Stimulated activated CD4-positive, alpha-beta T cell treated with anti-CD3 and anti-CD28 coated beads, Interleukin-12 subunit alpha, Interleukin-12 subunit beta, amount 100 ng/mL, for 48 hours (primary cell): ENCODE data around the gene VPS13D.
A peak's percentile ranks its signal among the peaks of the same experiment; 100 is the strongest.

Source experiments
- DNase-seq, 3 donors: peaks; one replicate each; pipeline ENCODE4 v3.0.0-alpha.2; 2020; ENCODE audit warnings: low read depth in 2 of 3, low spot score in 1 of 3

The VPS13D gene, protein sequence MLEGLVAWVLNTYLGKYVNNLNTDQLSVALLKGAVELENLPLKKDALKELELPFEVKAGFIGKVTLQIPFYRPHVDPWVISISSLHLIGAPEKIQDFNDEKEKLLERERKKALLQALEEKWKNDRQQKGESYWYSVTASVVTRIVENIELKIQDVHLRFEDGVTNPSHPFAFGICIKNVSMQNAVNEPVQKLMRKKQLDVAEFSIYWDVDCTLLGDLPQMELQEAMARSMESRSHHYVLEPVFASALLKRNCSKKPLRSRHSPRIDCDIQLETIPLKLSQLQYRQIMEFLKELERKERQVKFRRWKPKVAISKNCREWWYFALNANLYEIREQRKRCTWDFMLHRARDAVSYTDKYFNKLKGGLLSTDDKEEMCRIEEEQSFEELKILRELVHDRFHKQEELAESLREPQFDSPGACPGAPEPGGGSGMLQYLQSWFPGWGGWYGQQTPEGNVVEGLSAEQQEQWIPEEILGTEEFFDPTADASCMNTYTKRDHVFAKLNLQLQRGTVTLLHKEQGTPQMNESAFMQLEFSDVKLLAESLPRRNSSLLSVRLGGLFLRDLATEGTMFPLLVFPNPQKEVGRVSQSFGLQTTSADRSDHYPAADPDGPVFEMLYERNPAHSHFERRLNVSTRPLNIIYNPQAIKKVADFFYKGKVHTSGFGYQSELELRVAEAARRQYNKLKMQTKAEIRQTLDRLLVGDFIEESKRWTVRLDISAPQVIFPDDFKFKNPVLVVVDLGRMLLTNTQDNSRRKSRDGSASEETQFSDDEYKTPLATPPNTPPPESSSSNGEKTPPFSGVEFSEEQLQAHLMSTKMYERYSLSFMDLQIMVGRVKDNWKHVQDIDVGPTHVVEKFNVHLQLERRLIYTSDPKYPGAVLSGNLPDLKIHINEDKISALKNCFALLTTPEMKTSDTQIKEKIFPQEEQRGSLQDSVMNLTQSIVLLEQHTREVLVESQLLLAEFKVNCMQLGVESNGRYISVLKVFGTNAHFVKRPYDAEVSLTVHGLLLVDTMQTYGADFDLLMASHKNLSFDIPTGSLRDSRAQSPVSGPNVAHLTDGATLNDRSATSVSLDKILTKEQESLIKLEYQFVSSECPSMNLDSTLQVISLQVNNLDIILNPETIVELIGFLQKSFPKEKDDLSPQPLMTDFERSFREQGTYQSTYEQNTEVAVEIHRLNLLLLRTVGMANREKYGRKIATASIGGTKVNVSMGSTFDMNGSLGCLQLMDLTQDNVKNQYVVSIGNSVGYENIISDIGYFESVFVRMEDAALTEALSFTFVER (N-terminal part only)

DNA sequence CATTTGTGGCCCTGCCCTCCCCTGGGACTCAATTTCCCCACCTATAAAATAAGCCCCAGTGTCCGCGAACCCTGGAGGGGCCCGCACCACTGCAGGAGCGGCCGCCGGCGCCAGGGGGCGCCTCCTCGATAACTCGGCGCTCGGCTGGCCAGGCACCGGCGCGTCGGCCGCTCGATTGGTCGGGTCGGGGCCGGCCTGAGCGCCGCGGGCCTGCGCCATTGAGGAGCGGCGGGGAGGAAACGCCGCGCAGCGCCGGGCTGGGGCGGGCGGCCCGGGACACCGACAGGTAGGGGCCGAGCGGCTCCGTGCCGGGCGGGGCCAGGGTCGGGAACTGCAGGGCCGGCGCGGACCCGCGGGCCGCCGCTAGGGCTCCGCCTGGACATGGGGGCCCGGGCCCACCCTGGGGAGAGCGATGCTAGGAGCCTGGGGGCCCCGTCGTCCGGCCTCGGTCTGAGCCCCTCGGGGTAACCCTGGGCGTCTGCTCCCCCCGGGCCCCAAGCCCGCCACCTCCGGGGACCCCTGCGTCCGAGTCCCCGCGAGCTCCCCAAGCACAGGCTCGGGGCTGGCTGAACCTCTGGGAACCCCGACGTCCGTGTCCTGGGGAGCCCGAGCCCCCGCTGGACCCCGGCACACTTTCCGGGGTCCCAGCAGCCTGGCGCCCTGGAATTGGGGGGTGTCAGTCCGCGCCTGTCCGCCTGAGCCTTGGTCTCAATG is at the start of gene VPS13D:
VPS13D (plus strand) TSS at position 196 of the 714 bp plus-strand sequence. CDS start 4,237 bp downstream, outside the sequence.
- DNase-seq: peak; percentile 66 to 82 (median 80)

DNA sequence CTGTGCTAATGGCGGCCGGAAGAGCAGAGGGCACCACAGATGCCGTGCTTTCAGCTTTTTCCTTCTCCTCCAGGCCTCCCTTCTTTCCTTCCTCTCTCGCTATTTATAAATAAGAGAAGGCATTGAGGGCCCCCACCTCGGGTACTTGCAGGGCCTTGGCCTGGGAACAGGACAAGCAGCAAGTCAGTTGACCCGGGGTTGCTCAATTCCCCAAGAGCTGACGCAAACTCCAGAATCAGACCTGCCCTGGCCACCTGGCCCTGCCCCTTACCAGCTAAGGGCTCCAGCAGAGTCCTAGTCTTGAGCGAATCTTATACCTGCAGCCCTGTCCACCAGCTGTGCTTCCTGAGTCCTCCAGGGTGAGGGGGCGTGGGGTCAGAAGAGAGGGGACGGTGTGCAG is 49.5 kb upstream of the VPS13D start:
- DNase-seq: no peak

DNA sequence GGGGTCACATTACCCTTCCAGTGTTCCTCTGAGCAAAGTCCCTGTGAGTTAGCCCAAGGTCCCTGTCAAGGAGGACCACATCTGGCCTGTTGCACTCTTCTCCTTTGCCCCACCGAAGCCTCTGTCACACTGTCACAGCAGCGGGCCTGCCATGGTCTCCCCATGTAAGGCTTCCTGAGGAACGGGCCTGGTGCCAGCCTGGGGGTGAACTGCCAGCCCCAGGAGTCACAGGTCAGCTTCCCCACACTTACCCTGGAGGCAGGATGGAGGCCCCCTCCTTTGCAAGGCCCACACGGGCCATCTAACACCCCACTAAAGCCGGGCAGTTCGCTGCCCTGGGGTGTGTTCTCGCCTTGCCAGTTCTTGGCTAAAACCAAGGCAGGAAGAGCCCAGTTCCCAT is 48.9 kb upstream of the VPS13D start:
- DNase-seq: no peak

DNA sequence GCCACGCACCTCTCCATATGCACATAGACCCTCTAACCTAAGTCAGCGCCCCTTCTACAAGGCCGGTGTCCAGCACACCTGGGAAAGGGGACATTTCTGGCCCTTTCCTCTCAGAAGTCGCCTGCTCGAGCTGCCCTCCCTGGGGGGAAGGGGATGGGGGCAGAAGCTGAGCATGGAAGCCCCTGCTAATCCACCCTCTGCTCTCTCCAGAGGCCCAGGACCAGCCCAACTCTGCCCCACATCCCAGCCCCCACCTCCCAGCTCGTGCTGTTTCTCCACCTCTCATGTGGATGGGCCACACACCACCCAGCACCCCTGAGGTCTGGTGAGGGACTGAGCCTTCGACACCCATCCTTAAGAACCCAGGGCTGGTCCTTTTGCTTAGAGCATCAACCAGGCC is 48.3 kb upstream of the VPS13D start:
- no peak for DNase-seq

DNA sequence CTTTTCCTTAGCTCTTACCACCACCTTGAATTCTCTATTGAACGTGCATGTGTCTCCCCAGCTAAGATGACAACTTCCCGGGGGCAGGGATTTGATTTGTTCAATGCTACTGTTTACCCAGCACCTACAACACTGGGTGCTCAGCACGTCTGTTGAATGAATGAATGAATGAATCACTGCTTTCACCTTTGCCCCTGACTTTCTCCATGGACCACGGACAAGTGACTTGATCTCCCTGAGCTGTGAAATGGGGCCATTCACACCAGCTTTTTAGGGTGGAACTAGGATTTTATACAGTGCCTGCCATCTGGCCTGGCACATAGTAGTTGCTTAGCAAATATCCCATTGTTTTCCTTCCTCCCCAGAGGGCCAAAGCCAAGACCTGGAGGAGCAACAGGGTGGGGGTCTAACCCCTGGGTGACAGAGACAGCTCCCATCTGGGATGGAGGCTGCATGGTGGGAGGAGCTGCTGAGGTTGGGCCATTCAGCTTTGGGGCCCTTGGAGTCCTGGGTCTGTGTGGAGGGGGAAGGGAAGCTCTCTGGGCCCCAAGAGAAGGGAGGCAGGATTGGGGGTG is 47.3 kb upstream of the VPS13D start:
- DNase-seq: no peak

DNA sequence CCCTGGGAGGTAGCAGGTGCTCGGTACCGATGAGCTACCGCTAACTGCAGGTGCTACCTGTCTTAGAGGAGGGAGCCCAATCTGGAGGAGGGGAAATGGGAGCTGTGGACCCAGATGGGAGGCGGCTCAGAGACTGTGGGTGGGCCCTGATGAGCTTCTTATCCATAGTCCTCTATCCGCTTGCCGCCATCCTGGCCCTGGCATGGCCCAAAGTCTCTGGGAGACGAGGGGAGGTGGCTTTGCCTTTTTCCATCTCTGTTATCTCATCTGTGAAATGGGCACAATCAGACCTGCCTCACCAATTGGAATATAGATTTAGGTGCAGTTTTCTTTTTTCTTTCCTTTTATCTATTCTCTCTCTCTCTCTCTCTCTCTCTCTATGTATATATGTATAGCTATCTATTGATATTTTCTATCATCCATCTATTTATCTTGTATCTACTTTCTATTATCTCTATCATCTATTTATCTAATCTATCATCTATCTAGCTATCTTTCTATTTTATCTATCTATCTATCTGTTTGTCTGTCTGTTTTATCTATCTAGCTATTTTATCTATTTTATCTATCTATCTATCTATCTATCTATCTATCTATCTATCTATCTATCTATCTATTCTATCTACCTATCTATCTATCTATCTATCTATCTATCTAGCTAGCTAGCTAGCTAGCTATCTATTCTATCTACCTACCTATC is 46.6 kb upstream of the VPS13D start:
- no peak for DNase-seq

DNA sequence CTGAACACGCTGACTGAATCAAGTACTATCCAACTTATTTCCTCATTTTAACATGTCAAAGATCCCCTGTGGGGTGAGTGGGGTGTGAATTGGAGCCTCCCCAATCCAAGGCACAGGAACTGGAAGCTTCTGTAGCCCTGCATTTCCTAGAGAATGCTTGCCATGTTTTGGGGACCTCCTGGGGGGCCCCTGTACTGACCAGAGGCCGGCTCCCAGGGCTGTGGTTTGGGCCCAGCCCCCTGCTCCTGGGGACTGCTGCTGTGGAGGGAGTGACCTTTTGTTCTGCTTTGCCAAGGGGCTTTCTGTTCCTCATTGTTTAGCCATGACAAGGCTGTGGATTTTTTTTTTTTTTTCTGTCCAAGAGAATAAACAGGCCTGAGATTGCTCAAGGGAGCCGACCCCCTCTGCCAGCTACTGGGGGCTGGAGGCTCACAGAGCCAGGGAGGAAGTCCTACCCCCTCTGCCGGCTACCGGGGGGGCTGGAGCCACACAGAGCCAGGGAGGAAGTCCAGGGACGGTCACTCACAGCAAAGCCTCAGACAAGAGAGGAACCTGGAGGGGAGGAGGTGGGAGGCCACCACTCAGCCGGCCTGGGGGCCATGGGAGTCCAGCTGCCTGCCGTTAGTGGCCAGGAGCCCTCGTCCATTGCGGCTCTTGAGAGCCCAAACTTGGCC is 45.7 kb upstream of the VPS13D start:
- no peak for DNase-seq

DNA sequence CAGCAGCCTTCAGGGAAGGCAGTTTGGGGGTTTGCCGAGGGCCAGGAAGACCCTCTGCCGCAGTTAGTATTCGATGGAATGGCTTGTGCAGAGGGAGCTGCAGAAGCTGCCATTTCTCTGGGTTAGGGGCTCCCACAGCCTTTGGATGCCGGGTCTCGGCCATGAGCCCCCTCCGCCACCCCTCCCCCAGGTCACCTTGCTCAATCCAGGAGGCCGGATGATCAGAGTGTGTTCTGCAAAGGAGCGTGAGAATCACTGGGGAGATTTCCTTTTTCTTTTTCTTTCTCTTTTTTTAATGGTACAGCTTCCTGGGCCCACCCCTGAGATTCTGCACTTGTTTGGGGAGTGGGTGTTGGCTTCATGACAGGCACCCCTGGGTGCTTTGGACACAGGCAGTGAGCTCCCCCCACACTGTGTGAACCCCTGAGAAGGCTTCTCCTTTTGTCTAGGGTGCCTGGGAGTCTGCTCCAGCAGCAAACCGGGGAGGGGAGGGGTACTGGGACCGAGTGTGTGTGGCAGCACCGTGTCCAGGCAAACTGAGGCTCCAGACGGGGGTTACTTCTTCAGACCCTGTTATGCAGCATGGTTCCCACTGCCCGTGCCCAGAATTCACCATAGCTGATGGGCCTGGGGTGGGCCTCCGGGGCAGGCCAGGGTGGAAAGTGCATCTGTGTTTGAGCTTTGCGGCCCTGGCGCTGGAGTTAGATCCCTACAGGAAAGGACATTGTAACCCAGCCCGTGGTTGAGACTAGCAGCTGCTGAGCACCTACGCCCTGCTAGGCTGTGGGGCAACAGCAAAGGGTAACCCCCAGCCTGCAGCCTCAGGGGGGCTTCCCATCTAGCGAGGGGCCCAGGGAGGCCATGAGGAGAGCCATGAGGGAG is 44.6 kb upstream of the VPS13D start:
- no peak for DNase-seq

DNA sequence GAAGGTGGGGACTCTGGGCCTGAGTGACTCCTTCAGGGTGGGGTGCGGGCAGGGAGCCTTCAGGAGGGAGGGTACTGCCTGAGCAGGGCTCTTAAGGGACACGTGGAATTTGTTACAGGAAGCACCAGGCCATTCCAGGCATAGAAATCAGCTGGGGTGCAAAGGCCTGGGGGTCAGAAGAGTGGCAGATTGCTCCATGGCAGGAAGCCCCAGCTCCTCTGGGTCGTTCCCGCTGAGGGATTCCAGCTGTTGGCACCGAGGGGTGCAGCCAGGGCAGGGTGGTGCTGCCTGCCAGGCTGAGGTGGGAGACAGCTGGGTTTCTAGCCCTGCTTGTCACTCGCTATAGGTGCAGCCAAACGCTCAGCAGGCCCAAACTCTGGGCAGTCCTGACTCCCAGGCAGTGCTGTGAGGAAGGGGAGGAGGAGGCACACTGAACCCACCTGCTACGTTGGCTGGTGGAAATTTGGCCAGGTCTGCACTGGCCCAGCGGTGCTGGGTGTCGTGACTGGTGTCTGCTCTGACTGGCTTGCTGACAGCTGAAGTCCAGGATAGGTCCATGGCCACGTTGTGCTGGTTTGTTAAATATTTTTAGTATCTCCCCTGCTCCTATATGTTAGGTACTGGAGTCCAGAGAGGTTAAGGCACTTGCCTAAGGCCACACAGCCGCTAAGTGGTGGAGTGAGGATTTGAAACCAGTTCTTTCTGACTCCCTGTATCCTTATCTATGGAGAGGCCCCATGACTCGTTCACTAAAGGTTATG is 43.7 kb upstream of the VPS13D start:
- no peak for DNase-seq

DNA sequence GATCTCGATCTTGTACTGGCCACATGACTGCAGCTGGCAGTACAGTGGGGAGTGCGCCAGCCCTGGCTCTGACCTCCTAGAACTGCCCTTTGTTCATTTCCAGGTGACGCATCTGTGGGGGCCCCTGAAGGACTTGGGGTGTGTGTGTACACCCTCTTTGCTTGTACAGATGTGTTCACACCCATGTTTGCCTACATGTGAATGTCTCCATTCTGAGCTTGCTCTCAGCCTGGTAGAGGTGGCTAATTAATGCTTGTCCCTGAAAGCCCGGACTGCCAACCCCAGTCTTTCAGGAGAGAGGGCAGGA is 43.2 kb upstream of the VPS13D start:
- no peak for DNase-seq

DNA sequence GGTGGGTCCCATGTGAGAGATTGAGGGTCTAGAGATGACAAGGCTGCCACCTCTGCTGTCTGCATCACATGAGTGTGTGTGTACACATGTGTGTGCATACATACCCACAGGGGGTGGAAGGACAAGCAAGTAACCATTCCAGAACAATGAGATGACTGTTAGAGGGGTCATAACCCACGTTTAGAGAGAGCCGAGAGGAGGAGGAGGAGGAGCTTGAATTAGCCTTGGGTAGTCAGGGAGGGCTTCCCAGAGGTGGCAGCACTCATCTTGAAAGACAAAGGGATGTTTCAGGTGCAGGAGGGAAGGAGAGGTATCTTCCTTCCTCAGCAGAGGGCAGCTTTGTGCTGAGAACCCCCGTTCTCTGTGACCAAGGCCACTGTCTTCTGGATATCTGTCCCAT is 41.7 kb upstream of the VPS13D start:
- DNase-seq: no peak

DNA sequence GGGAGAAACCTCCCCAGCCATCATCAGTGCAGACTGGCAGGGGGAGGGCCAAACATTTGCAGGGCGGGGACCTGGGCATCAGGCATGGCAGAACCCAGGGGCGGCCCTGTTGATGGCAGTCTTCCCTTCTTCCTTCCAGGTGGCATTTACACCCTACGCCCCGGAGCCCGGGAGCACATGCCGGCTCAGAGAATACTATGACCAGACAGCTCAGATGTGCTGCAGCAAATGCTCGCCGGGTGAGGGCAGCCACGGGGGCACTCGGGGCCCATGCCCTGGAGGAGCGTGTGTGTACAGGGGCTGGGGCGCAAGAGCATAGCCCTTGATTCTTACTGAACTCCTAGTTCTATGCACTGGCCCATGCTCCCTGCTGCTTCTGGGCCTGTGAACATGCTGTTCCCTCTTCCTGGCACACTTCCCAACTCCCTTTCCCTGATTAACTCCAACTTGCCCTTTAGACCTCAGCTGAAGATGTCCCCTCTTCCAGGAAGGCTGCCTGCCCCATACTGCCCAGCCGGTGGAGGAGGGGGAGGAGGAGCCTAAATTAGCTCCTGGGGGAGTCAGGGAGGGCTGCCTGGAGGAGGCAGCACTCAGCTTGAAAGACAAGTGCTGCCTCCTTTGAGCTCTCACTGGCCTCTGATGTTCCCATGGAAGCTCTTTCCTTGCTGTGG is 41.0 kb upstream of the VPS13D start:
- DNase-seq: no peak

DNA sequence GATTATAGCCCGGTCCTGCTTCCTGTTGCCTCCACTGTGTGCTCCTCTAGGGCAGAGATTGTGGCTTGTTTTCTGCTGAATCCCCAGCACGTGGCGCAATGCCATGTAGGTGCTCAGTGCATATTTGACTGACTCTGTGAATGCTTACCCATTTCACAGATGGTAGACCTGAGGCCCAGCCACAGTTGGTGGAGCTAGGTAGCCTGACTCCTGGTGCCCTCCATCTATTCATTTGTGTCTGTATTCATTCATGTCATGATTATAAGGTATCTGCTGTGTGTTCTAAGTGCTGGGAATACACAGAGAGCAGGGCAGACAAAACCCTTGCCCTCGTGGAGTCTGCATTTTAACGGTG is 40.5 kb upstream of the VPS13D start:
- no peak for DNase-seq

DNA sequence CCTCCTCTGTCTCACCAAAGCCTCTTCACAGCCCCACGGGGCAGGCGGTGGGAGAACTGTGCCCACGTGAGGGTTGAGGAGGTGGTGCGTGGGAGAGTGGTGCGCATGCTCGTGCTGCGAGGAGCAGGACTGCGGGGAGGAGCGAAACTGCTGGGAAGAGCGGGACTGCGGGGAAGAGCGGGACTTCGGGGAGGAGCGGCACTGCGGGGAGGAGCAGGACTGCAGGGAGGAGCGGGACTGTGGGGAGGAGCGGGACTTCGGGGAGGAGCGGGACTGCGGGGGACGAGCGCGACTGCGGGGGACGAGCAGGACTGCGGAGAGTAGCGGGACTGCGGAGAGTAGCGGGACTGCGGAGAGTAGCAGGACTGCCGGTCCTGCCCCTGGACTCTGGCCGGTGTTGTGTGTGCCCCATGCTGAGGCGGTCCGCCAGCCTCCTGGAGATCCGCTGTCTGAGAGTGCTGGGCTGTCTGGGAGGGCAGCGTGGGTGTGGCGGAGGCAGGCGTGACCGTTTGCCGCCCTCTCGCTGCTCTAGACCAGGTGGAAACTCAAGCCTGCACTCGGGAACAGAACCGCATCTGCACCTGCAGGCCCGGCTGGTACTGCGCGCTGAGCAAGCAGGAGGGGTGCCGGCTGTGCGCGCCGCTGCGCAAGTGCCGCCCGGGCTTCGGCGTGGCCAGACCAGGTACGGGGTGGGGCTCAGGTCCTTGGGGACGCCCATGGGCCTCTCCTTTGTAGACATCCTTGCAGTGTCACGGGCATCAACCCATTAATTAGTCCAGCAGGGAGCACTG is 38.4 kb upstream of the VPS13D start:
- DNase-seq: no peak

DNA sequence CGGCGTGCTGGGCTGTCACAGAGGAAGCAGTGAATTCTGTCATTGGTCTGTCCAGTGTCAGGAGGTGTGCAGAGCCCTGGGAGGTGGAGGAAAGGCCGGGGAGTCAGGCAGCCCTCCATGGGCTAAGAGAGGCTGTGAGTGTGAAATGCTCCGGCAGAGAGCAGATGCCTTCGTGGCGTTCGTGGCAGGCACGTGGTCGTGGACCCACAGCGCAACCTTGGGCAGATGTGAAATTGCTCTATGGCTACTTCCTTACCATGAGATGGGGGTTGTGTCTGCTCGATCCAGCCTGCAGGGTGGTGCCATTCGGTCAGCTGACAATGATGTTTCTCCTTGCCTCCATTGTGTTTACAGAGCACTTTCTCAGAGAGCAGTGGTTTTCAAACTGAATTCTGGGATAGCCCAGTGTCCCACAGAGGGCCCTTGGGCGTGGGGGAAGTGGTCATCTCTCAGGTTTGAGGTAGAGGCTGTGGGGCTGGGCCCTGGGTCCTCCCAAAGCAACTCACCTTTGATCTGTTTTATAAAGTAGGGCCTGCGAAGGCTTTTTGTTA is 35.1 kb upstream of the VPS13D start:
- DNase-seq: no peak

DNA sequence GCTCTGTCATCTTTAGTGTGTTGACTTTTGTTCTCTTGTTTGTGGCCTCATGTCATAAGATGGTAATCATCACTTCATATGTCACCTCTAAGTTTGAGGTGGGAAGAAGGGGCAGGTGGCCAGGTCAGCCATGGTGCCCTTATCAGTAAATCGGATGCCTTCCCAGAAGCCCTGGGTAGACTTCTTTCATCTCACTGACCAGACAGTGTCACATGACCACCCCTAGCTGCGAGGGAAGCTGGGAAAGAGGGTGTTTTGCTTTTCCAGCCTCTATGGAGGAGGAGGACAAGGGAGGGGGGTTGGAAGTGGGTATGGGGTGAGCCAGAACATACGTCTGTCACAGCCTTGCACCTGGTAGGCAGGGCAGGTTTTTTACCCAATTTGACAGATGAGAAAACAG is 34.4 kb upstream of the VPS13D start:
- DNase-seq: no peak
